RWPE1 (cell line): ENCODE data around the gene PLCXD1.

ENCODE experiments used
- CTCF ChIA-PET: fragments of 350-600 bp; sonication (Branson Sonifier 250); formaldehyde crosslinking; extraction: SDS; loops from one replicate; lab custom pipeline; 2021; lab: Yijun Ruan, JAX
- POLR2A ChIA-PET: fragments of 400-600 bp; formaldehyde crosslinking; extraction: SDS; loops from one replicate; lab custom pipeline; 2020; ENCODE audit warnings: antibody characterized with exemption; ENCODE audit not compliant: low non-redundant PET; lab: Yijun Ruan, JAX
- DNase-seq: peaks from one replicate; pipeline ENCODE4 v3.0.0; 2012; ENCODE audit warnings: low spot score
- H3K27ac ChIP-seq: fragments of 450-650 bp; 2 replicates; pipeline ENCODE4 v1.5.1; 2017
- TF ChIP-seq, protein P1 (sequence below): fragments of 450-650 bp; conservative IDR thresholded peaks from 2 replicates; pipeline ENCODE4 v1.5.1; 2017; ENCODE audit warnings: low read depth, mild to moderate bottlenecking

PLCXD1 gene

DNA sequence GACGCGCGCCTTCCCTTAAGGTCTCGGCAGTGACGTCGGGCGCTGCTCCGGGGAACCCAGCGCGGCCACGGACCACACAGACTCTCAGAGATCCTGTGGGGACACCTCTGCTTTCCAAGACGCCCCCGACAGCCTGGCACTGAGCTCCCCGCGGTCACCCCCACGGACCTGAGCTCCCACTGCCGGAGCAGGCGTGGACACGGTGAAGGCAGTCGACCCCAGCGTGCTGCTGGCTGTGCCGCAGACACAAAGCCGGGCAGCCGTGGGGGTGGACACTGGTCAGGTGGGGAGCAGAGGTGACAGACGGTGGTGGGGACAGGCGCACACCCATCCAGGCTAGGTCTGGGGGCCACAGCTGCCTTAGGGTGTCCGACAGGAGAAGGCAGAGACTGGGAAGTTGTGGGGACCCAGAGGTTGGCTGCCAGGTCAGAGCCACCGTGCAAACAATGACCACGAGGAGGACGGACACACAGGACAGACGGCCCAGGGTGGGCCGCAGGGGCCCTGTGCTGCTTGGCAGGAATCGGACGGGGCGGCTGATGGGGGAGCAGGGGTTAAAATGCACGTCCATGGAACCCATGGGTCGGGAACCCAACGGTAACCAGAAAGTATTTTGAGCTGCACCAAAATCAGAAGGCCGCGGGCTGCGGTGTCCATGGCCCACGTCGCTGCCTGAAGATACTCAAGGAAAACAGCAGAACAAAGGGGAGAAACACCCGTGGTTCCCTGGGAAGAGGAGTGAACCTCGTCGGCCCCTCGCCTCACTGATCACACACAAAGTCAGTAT lies 54.0 kb downstream of the PLCXD1 start:
- ChIA-PET CTCF (no interaction called here), POLR2A (no interaction called here)
- no peak overlapping the region for H3K27ac ChIP-seq
- TF ChIP-seq, protein P1, sequence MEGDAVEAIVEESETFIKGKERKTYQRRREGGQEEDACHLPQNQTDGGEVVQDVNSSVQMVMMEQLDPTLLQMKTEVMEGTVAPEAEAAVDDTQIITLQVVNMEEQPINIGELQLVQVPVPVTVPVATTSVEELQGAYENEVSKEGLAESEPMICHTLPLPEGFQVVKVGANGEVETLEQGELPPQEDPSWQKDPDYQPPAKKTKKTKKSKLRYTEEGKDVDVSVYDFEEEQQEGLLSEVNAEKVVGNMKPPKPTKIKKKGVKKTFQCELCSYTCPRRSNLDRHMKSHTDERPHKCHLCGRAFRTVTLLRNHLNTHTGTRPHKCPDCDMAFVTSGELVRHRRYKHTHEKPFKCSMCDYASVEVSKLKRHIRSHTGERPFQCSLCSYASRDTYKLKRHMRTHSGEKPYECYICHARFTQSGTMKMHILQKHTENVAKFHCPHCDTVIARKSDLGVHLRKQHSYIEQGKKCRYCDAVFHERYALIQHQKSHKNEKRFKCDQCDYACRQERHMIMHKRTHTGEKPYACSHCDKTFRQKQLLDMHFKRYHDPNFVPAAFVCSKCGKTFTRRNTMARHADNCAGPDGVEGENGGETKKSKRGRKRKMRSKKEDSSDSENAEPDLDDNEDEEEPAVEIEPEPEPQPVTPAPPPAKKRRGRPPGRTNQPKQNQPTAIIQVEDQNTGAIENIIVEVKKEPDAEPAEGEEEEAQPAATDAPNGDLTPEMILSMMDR = no peak
- DNase-seq = no peak

DNA sequence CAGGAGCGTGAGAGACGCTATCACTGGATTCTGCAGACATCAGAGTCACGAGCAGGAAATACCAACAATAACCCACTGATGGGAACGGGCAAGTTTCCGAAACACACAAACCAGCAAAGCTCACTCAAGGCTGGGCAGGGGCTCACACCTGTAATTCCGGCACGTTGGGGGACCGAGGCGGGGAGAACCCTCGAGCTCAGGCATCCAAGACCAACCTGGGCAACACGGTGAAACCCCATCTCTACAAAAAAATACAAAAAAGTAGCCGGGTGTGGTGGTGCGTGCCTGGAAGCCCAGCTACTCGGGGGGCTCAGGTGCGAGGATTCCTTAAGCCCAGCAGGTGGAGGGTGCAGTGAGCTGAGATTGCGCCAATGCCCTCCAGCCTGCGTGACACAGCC lies 54.6 kb downstream of the PLCXD1 start:
- TF ChIP-seq, protein P1 = no peak
- CTCF ChIA-PET = no interaction called here
- POLR2A ChIA-PET = no interaction called here
- DNase-seq = no peak
- H3K27ac ChIP-seq = peak overlapping the region; percentile 16; the same call in 1 of the 2 replicates

DNA sequence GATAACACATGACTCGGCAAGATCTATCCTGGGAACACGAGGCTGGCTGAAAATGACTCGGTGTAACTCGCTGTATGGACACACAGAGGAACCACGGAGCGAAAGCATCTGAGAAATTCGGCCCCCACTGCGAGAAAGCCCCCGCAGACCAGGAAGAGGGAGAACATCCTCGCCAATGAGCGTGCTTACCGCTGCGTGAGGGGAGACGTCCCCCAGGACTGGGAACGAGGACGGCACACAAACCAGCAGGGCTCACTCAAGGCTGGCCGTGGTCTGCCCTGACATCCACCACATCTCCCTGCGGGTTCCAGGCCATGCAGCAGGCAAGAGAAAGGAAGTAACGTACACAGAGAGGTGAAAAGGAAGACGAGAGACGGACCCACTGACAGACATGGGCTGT lies 55.0 kb downstream of the PLCXD1 start:
- peak overlapping the region; percentile 16; the same call in 1 of the 2 replicates for H3K27ac ChIP-seq
- POLR2A ChIA-PET = no interaction called here
- CTCF ChIA-PET = no interaction called here

DNA sequence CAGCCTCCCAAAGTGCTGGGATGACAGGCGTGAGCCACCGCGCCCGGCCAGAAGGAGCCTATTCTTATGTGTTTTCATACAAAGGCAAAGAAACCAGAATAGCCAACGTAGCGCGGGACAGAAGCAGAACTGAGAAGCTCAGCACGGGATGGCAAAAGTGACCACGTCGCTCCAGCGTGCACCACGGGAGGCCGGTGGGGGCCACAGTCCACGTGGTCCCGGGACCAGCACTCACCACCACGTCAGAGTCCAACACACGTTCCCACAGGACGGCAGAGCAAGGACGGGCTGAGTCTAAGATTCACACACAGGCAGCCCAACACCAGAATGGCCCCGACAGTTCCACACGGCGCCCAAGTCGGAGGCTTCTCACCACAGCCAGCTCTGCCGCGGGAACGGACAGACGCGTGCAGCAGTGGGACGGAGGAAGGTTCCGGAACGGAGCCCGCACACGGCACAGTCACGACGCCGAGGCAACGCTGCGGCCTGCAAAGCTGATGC lies 56.2 kb downstream of the PLCXD1 start:
- ChIA-PET POLR2A (no interaction called here), CTCF (no interaction called here)
- DNase-seq = no peak
- no peak overlapping the region for H3K27ac ChIP-seq
- TF ChIP-seq, protein P1 = no peak

More for the DNA sequence above, 55.0 kb downstream of the PLCXD1 start:
- TF ChIP-seq, protein P1 = no peak
- no peak for DNase-seq

DNA sequence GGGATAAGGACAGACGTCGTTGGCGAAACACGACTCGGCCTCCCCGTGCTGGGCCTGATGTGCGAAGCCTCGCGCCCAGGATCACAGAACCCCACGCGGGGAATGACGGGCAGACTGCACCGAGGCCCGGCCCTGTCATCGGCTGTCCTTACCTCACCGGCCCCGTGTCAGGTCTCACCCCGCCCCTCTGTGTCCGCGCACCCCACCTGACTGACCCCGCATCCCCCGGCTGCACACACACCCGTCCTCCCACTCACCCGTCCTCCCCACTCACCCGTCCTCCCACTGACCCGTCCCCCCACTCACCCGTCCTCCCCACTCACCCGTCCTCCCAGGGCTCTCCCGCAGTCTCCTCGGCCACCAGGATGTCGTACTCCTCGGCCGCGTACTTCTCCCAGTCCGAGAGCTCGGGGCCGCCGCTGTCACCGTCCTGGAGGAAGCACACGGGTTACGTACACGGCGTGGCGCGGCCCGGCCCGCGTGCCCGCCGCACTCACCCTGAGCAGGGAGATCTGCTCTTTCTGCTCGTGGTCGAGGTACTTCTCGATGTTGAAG lies 57.2 kb downstream of the PLCXD1 start:
- POLR2A ChIA-PET = no interaction called here
- CTCF ChIA-PET = no interaction called here

DNA sequence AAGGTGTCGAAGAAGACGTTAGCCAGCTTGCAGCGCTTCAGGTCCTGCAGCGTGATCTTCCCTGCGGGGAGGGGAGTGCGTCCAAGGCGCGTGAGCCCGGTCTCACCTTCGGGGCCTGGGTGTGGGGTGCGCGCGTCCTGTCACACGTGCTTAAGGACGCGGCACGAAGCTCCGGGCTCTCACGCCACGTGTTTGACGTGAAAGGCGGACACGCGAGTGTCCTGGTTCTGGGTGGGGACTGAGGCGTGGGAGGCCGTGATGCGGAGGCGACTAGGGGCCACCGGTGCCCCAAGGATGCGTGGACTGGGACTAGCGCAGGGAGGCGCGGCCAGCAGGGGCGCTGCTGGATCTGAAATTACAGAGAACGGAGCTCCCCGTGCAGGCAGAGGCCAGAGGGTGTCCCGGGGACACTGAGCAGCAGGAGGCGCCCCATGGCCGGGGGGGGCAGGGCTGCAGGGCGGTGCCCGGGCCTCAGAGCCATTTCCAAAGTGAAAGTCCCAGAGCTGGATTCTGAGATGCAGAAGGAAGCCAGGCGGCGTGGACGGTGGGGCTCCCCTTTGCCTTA lies 57.7 kb downstream of the PLCXD1 start:
- ChIA-PET CTCF (no interaction called here), POLR2A (no interaction called here)
- TF ChIP-seq, protein P1 = no peak
- DNase-seq = no peak
- H3K27ac ChIP-seq = no peak overlapping the region

More for the DNA sequence above, 57.2 kb downstream of the PLCXD1 start:
- DNase-seq = no peak
- TF ChIP-seq, protein P1 = no peak
- no peak overlapping the region for H3K27ac ChIP-seq
